ENCODE measurements around the gene CBX5.
A peak's percentile ranks its signal among the peaks of the same experiment; 100 is the strongest.

The CBX5 gene

GRCh38 chr12:54249489-54249888 is 30.4 kb downstream of the CBX5 start:
- Histone ChIP-seq H3K79me2 (ENCODE audit: insufficient read depth, low read depth) (no peaks in the 10 kb centered on the region; the same call in 1 of the 2 replicates), H3K4me1 (ENCODE audit: low read depth, poor library complexity, severe bottlenecking) (peaks cover 5% of the 10 kb centered on the region), H3K9ac (no peak overlapping the region), H3K27me3 (ENCODE audit: insufficient read depth, low read depth) (no peaks in the 10 kb centered on the region), H3K4me3 (IDR thresholded peaks at IDR 0.05; ENCODE audit: insufficient read depth, low read depth, low read length) (no peak overlapping the region), H4K20me1 (ENCODE audit: insufficient read depth) (no peaks in the 10 kb centered on the region), H2AFZ (ENCODE audit: low read depth) (no peak overlapping the region), H3K36me3 (ENCODE audit: insufficient read depth) (0 out of 2 replicates have a peak, but pooled peaks cover 3% of the 10 kb centered on the region), H3K27ac (no peak overlapping the region), H3K4me2 (no peak overlapping the region)
- TF ChIP-seq, protein P1, sequence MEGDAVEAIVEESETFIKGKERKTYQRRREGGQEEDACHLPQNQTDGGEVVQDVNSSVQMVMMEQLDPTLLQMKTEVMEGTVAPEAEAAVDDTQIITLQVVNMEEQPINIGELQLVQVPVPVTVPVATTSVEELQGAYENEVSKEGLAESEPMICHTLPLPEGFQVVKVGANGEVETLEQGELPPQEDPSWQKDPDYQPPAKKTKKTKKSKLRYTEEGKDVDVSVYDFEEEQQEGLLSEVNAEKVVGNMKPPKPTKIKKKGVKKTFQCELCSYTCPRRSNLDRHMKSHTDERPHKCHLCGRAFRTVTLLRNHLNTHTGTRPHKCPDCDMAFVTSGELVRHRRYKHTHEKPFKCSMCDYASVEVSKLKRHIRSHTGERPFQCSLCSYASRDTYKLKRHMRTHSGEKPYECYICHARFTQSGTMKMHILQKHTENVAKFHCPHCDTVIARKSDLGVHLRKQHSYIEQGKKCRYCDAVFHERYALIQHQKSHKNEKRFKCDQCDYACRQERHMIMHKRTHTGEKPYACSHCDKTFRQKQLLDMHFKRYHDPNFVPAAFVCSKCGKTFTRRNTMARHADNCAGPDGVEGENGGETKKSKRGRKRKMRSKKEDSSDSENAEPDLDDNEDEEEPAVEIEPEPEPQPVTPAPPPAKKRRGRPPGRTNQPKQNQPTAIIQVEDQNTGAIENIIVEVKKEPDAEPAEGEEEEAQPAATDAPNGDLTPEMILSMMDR (conservative IDR thresholded peaks at IDR 0.05; ENCODE audit: low read depth, low read length): no peak

DNA sequence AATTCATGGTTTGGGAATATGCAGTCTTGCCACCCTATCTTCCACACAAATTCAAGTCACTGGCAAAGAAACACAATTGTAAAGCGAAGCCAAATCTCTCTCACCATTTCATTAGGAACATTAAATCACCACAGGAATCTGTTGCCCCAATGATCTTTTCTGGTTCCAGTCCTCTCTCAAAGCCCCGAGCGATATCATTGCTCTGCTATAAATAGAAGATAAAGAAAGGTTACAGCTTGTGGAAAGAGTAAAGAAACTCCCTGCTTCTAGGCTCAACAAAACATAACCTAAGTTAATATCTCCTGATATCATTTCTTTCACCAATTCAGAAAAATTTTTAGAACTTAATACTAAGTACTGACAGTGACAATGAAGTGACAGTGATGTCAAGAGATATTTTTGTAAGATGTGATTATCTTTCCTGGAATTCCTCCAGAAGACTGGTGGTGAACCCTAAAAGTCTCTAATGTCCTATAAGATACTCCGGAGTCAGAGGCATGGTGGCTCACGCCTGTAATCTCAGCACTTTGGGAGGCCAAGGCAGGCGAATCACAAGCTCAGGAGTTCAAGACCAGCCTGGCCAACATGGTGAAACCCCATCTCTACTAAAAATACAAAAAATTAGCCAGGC is 33.8 kb downstream of the CBX5 start:
- no peak overlapping the region for H3K27ac ChIP-seq
- H4K20me1 ChIP-seq (ENCODE audit: insufficient read depth): no peaks in the 10 kb centered on the region
- no peak overlapping the region for H3K4me2 ChIP-seq
- H3K9ac ChIP-seq: no peak overlapping the region
- H3K79me2 ChIP-seq (ENCODE audit: insufficient read depth, low read depth): no peaks in the 10 kb centered on the region; the same call in 1 of the 2 replicates
- peaks cover 15% of the 10 kb centered on the region for H3K4me1 ChIP-seq (ENCODE audit: low read depth, poor library complexity, severe bottlenecking)
- no peak overlapping the region for H3K4me3 ChIP-seq (IDR thresholded peaks at IDR 0.05; ENCODE audit: insufficient read depth, low read depth, low read length)
- TF ChIP-seq, protein P1 (conservative IDR thresholded peaks at IDR 0.05; ENCODE audit: low read depth, low read length): no peak
- no peaks in the 10 kb centered on the region for H3K27me3 ChIP-seq (ENCODE audit: insufficient read depth, low read depth)
- H3K36me3 ChIP-seq (ENCODE audit: insufficient read depth): peaks cover 9% of the 10 kb centered on the region; the same call in 1 of the 2 replicates
- no peak overlapping the region for H2AFZ ChIP-seq (ENCODE audit: low read depth)

GRCh38 chr12:54240971-54241588 is 38.8 kb downstream of the CBX5 start:
- no peak overlapping the region for H2AFZ ChIP-seq (ENCODE audit: low read depth)
- no peaks in the 10 kb centered on the region for H4K20me1 ChIP-seq (ENCODE audit: insufficient read depth)
- no peak overlapping the region for H3K4me3 ChIP-seq (IDR thresholded peaks at IDR 0.05; ENCODE audit: insufficient read depth, low read depth, low read length)
- TF ChIP-seq, protein P1 (conservative IDR thresholded peaks at IDR 0.05; ENCODE audit: low read depth, low read length): no peak
- H3K9ac ChIP-seq: no peak overlapping the region
- peak overlapping the region; percentile 0; the same call in 1 of the 2 replicates for H3K4me2 ChIP-seq
- peaks cover 26% of the 10 kb centered on the region for H3K4me1 ChIP-seq (ENCODE audit: low read depth, poor library complexity, severe bottlenecking)
- no peaks in the 10 kb centered on the region for H3K79me2 ChIP-seq (ENCODE audit: insufficient read depth, low read depth)
- H3K36me3 ChIP-seq (ENCODE audit: insufficient read depth): peaks cover 6% of the 10 kb centered on the region
- peak overlapping the region; percentile 1; the same call in 1 of the 2 replicates for H3K27ac ChIP-seq
- H3K27me3 ChIP-seq (ENCODE audit: insufficient read depth, low read depth): no peaks in the 10 kb centered on the region

GRCh38 chr12:54240129-54240528 is 39.8 kb downstream of the CBX5 start:
- no peaks in the 10 kb centered on the region for H3K79me2 ChIP-seq (ENCODE audit: insufficient read depth, low read depth)
- TF ChIP-seq, protein P1 (conservative IDR thresholded peaks at IDR 0.05; ENCODE audit: low read depth, low read length): no peak
- peaks cover 6% of the 10 kb centered on the region for H3K36me3 ChIP-seq (ENCODE audit: insufficient read depth)
- no peaks in the 10 kb centered on the region for H3K27me3 ChIP-seq (ENCODE audit: insufficient read depth, low read depth)
- no peaks in the 10 kb centered on the region for H4K20me1 ChIP-seq (ENCODE audit: insufficient read depth)
- peaks cover 26% of the 10 kb centered on the region for H3K4me1 ChIP-seq (ENCODE audit: low read depth, poor library complexity, severe bottlenecking)
- H3K4me3 ChIP-seq (IDR thresholded peaks at IDR 0.05; ENCODE audit: insufficient read depth, low read depth, low read length): no peak overlapping the region
- H2AFZ ChIP-seq (ENCODE audit: low read depth): no peak overlapping the region
- H3K27ac ChIP-seq: no peak overlapping the region
- H3K9ac ChIP-seq: no peak overlapping the region
- no peak overlapping the region for H3K4me2 ChIP-seq
